ENCODE data around the gene WNT5A. TPM values are rescaled to one million over a fixed set of nuclear protein-coding genes. Genes with fewer than 3 reads are reported as not detected.

WNT5A gene
- polyA plus RNA-seq, 2 of the 4 experiments (the other 2 are of a cell fraction), result 0.10 to 1.1 TPM

DNA sequence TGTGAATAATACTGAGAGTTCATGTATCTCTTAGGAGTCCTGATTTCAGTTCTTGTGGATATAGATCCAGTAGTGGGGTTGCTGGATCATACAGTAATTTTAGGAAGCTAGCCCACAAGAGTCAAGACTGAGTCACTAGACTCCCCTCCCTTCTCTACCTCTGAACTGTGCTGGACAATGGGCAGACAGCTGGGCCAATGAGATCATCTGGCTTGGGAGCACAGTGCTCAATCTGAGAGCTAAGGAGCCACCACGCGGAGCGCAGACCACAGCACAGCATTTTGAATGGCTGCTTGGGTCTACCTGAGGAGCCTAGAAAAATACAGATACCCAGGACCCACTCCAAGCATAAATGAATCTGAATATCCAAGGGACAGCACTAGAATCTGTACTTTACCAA is 32.5 kb downstream of the WNT5A start:
- H3K4me3 ChIP-seq, result no peak overlapping the region

DNA sequence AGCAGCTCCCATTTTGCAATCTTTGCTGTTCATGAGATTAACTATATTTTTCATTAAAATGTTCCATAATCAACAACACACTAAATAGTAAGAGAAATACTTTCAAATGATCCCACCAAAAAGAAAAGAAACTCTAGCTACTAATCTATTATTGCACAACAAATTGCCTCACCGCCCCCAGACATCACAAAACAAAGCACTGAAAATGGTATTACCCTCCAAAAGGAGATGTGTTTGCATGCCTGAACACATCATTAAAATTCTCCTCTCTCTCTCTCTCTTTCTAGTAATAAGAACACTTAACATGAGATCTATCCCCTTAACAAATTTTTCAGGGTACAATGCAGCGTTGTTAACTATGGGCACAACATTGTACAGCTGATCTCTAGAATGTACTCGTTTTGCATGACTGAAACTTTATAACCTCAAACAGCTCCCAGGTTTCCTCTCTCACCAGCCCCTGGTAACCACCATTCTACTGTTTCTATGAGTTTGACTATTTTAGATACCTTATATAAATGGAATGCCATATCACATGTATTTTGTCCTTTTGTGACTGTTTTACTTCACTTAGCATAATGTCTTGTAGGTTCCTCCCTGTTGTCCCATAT is 33.1 kb downstream of the WNT5A start:
- ATAC-seq (no peak), DNase-seq (ENCODE audit: low read depth in 1 of 2, low spot score in 1 of 2) (no peak), FAIRE-seq (no peak)
- TF ChIP-seq HEYL (CRISPR knock-in tag; IDR thresholded peaks at IDR 0.05) (no peak), MAZ (IDR thresholded peaks at IDR 0.05; ENCODE audit: borderline replicate concordance, low read depth, low read length) (no peak), HOXB13 (CRISPR knock-in tag; IDR thresholded peaks at IDR 0.05; ENCODE audit: low read depth) (no peak), EHF (CRISPR knock-in tag; IDR thresholded peaks at IDR 0.05) (no peak), ZSCAN20 (CRISPR knock-in tag; IDR thresholded peaks at IDR 0.05) (no peak), HOXB5 (CRISPR knock-in tag; IDR thresholded peaks at IDR 0.05) (no peak), PHF8 (IDR thresholded peaks at IDR 0.05; ENCODE audit: borderline replicate concordance, low read depth) (no peak), CHD4 (IDR thresholded peaks at IDR 0.05; ENCODE audit: borderline replicate concordance) (no peak), GATA3 (IDR thresholded peaks at IDR 0.05; ENCODE audit: borderline replicate concordance) (no peak), RNF2 (IDR thresholded peaks at IDR 0.05; ENCODE audit: borderline replicate concordance, low read depth) (no peak), HDAC2 (IDR thresholded peaks at IDR 0.05) (no peak)
- Histone ChIP-seq H3K9me3 (no peaks in the 10 kb centered on the region), H3K27ac (no peak overlapping the region), H3K4me2 (no peak overlapping the region), H3K4me3 (no peak overlapping the region), H3K4me1 (no peaks in the 10 kb centered on the region)
- CTCF ChIA-PET, result interaction anchor here (0.6 kb wide), 1 partner anchor 12 kb away, joined by 3 read pairs; no protein-coding TSS in a partner anchor
- 1% methylated on average over 3 of the region's 3 CpGs for WGBS (ENCODE audit: missing lambda C conversion rate)
- POLR2A ChIA-PET, result no interaction called here

More for the DNA sequence above, 32.5 kb downstream of the WNT5A start:
- H3K4me2 ChIP-seq, result no peak overlapping the region
- DNase-seq (ENCODE audit: low read depth in 1 of 2, low spot score in 1 of 2) (no peak), ATAC-seq (no peak), FAIRE-seq (no peak)
- H3K4me1 ChIP-seq, result no peaks in the 10 kb centered on the region
- WGBS (ENCODE audit: missing lambda C conversion rate), result no CpG with 5 or more reads among the region's 3 CpGs
- H3K9me3 ChIP-seq, result no peaks in the 10 kb centered on the region
- TF ChIP-seq, protein P1, sequence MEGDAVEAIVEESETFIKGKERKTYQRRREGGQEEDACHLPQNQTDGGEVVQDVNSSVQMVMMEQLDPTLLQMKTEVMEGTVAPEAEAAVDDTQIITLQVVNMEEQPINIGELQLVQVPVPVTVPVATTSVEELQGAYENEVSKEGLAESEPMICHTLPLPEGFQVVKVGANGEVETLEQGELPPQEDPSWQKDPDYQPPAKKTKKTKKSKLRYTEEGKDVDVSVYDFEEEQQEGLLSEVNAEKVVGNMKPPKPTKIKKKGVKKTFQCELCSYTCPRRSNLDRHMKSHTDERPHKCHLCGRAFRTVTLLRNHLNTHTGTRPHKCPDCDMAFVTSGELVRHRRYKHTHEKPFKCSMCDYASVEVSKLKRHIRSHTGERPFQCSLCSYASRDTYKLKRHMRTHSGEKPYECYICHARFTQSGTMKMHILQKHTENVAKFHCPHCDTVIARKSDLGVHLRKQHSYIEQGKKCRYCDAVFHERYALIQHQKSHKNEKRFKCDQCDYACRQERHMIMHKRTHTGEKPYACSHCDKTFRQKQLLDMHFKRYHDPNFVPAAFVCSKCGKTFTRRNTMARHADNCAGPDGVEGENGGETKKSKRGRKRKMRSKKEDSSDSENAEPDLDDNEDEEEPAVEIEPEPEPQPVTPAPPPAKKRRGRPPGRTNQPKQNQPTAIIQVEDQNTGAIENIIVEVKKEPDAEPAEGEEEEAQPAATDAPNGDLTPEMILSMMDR (IDR thresholded peaks at IDR 0.05), result no peak
- TF ChIP-seq RCOR1 (IDR thresholded peaks at IDR 0.05; ENCODE audit: low read depth, low read length) (no peak), RNF2 (IDR thresholded peaks at IDR 0.05; ENCODE audit: borderline replicate concordance, low read depth) (no peak), CHD4 (IDR thresholded peaks at IDR 0.05; ENCODE audit: borderline replicate concordance) (no peak), EHMT2 (IDR thresholded peaks at IDR 0.05; ENCODE audit: low read depth) (no peak), CEBPB (IDR thresholded peaks at IDR 0.05) (no peak), ZFP36 (IDR thresholded peaks at IDR 0.05; ENCODE audit: borderline replicate concordance, partially characterized antibody) (no peak), ATOH8 (CRISPR knock-in tag; IDR thresholded peaks at IDR 0.05; ENCODE audit: low read depth) (no peak), FOSB (CRISPR knock-in tag; IDR thresholded peaks at IDR 0.05) (no peak), CHD2 (IDR thresholded peaks at IDR 0.05; ENCODE audit: low read length, partially characterized antibody) (no peak), POLR2A (IDR thresholded peaks at IDR 0.05; ENCODE audit: low read length) (no peak), TFCP2L1 (CRISPR knock-in tag; IDR thresholded peaks at IDR 0.05) (no peak), RAD21 (conservative IDR thresholded peaks at IDR 0.05 in 1 of 2, IDR thresholded peaks at IDR 0.05 in 1 of 2) (no peak), PHF8 (IDR thresholded peaks at IDR 0.05; ENCODE audit: borderline replicate concordance, low read depth) (no peak), EHF (CRISPR knock-in tag; IDR thresholded peaks at IDR 0.05) (no peak), FOSL2 (IDR thresholded peaks at IDR 0.05) (no peak), FOSL2 (CRISPR knock-in tag; IDR thresholded peaks at IDR 0.05) (no peak), EP300 (IDR thresholded peaks at IDR 0.05) (no peak), TP53 (CRISPR knock-in tag; IDR thresholded peaks at IDR 0.05) (no peak), HOXB13 (CRISPR knock-in tag; IDR thresholded peaks at IDR 0.05; ENCODE audit: low read depth) (no peak)
- TF ChIP-seq, protein P2, sequence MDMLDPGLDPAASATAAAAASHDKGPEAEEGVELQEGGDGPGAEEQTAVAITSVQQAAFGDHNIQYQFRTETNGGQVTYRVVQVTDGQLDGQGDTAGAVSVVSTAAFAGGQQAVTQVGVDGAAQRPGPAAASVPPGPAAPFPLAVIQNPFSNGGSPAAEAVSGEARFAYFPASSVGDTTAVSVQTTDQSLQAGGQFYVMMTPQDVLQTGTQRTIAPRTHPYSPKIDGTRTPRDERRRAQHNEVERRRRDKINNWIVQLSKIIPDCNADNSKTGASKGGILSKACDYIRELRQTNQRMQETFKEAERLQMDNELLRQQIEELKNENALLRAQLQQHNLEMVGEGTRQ (IDR thresholded peaks at IDR 0.05), result no peak
- ChIA-PET CTCF (interaction anchor here (0.6 kb wide), 1 partner anchor 12 kb away, joined by 3 read pairs; no protein-coding TSS in a partner anchor), POLR2A (no interaction called here)
- no peak overlapping the region for H3K27ac ChIP-seq
